DOHH2 (cell line): Measurements from ENCODE around the gene ZBTB7A.

Experiments used
- CTCF ChIP-seq: fragments of 200-600 bp; sonication (generic); IDR thresholded peaks from one replicate; pipeline ENCODE4 v1.5.1; 2014; ENCODE audit warnings: antibody characterized with exemption, mild to moderate bottlenecking, low read depth, low read length; ENCODE audit not compliant: poor library complexity, severe bottlenecking
- EZH2phosphoT487 ChIP-seq: fragments of 200-600 bp; sonication (generic); IDR thresholded peaks from 2 replicates; pipeline ENCODE4 v1.6.1; 2017; ENCODE audit warnings: borderline replicate concordance, mild to moderate bottlenecking, antibody characterized with exemption, low read length, moderate library complexity, mixed read lengths

- TF ChIP-seq CTCF (no peak), EZH2phosphoT487 (no peak)
These were observed 4.8 kb downstream of the ZBTB7A start for GRCh38 chr19:4061683-4062418.
